Activated CD4-positive, CD25-positive, alpha-beta regulatory T cell treated with anti-CD3 and anti-CD28 coated beads, Interleukin-2, amount 50 U/mL, for 24 hours (primary cell): ENCODE data around the gene CAMKMT.

Source experiments
- ATAC-seq, 2 donors: fragments of 150-1000 bp; cut with Tn5 transposase; one replicate each; pipeline ENCODE4 v1.10.0; 2021; ENCODE audit warnings: mild to moderate bottlenecking in 1 of 2, moderate library complexity in 1 of 2

CAMKMT gene

DNA sequence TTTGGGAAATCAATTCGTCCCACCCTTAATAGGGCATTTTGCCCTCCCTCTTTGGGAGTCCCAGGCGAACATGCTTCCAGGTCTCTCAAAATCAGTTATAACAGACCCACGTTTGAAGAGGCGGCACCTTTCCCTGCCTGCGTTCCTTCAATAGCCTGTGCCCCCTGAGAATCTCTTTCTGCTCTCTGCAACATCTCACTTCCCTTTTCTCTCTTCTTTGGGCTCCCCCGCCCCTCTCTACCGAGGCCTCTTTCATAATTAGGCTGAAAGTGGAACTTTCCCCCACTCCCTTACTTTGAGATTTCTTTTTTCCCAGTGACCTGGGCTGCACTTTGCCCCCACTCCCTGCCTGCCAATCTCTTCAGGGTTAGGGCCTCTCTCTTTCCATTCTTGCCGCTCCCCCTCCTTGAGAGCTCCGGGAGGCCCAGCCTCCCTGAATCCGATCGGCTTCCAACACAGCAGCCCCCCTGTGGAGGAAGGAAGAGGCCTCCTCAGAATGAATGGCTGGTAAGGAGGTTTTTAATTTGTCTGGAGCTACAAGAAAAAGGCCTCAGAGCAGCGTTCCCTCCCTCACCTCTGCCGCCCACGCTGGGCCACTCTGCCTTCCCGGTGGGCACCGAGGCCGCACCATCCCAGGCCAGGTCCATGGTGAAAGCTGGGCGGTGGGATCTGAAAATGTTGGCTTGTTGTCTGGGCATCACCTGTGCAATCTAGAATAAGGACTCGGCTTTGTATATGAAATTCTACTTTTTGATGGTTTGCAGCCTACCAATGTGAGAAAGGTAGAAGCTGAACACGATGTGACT is 417.1 kb downstream of the CAMKMT start:
- ATAC-seq = no peak

DNA sequence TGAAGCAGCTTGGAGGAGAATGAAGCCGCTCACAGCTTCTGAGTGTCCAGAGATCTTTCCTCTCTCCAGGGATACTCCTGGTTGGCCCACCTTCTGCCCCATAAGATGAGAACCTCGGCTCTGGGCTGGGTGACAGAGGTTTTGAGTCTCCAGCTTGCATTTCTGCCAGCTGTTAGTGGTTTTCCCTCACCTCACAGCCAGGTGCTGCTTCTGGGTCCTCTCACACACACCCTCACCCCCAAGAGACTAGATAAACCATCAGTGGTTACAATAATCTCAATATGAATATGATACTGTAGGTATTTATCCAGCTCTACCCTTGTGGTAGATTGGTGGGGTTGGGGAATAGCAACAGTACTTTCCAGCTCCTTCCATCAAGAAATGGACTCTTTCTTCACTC is 418.0 kb downstream of the CAMKMT start:
- ATAC-seq = no peak

DNA sequence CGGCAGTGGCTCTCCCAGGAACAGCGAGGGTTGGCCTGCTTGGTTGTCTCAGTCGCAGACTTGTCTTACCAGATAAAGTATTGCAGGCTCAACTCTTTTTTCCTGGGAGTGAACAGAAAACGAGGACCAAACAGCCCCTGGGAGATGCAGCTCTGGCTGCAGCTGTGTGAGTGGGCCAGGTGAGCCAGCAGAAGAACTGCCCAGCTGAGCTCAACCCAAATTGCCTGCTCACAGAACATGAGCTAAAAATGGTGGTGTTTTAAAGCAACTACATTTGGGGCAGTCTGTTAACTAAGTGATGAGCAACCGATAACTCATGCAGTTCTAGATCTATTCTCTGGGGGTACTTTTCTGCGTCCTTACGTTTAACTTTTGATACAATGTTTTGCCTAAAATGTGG is 418.7 kb downstream of the CAMKMT start:
- ATAC-seq = no peak

DNA sequence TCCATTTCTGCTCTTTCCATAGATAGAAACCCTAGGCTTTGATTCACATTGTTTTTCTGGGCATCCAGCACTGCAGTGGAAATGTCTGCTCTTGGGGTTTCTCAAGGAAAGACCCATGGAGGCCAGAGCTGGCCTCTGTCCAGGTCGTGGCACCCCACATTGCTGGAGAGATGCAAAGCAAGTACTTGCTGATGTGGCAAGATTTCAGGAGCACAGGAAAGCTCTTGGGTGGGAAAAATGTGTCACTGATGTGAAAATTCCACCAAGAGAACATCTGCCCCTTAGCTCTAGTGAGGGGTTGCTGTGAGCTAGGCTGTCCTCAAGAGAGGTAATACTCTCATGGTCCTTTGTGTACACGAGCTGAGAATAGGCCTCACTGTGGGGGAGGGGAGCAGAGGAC is 423.7 kb downstream of the CAMKMT start:
- no peak for ATAC-seq

DNA sequence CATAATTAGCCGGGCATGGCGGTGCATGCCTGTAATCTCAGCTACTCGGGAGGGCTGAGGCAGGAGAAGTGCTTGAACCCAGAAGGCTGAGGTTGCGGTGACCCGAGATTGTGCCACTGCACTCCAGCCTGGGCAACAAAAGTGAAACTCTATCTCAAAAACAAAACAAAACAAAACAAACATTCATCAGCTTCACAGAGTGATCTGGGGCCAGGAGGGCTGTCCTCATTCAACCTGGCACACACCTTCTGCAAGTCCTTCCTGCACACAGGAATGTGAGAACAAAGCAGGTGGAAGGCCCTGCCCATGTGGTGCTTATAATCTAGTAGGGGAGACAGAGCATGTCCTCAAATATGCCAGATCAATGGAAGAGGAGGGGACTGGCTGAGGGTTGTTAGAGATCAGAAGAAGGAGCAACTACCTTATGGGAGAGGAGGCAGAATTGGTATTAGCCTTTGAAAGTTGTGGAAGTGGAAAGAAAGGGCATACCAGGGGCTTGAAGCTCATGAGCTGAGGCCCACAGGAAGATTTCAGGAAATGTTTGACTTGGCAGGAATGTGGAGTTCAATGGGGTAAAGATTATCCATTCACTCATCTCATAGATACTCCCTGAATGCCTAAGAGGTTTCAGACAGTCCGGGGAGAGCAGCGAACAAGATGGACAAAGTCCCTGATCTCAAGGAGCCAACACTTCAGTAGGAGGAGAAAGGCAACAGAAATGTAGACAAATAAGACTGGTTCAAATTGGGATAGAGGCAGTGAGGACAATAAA is 424.5 kb downstream of the CAMKMT start:
- ATAC-seq = no peak

DNA sequence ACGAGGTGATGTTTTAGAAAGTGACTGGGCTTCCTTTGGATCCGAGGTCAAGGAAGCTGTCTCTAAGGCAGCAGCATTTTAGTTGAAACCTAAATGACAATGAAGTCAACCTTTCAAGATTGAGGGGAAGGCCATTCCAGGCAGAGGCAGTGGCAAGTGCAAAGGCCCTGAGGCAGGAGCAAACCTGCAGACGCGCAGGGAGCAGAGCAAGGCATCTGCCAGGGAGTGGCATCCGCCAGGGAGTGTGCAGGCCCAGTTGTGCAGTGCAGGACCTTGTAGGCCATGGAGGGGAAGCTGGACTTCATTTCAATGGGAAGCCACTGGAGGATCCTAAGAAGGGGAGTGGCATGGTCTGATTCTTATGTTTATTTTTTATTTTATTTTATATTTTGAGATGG is 425.1 kb downstream of the CAMKMT start:
- no peak for ATAC-seq

DNA sequence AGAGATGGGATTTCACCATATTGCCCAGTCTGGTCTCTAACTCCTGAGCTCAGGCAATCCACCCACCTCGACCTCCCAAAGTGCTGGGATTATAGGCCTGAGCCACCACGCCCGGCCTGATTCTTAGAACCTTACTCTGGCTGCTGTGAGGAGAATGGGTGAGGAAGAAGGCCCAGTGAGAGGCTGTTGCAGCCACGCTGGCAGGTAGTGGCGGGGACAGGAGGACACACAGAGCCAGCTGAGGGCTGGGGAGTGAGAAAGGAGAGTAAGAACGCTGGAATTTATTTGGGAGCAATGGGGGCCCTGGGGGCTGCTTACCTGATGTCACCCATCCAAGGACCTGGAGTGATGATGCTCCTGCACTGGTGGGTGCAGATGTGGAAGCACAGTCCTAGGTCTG is 425.9 kb downstream of the CAMKMT start:
- no peak for ATAC-seq

DNA sequence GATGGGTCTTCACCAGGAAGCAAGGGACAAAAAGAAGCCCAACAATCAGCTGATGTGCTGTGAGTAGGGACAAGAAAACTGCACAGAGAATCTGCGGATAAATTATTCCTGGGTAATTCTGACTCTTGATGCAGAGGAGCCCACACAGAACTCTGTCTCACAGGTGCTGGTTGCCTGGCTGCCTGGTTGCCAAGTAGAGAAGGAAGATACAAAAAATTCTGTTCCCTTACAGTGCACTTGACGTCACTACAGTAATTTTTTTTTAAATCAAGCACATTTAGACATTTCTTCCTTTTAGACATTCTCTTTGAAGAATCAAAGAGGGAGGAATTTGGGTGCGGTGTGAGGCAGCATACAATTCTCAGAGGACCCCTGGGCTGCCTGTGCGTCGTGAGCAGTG is 427.7 kb downstream of the CAMKMT start:
- no peak for ATAC-seq

DNA sequence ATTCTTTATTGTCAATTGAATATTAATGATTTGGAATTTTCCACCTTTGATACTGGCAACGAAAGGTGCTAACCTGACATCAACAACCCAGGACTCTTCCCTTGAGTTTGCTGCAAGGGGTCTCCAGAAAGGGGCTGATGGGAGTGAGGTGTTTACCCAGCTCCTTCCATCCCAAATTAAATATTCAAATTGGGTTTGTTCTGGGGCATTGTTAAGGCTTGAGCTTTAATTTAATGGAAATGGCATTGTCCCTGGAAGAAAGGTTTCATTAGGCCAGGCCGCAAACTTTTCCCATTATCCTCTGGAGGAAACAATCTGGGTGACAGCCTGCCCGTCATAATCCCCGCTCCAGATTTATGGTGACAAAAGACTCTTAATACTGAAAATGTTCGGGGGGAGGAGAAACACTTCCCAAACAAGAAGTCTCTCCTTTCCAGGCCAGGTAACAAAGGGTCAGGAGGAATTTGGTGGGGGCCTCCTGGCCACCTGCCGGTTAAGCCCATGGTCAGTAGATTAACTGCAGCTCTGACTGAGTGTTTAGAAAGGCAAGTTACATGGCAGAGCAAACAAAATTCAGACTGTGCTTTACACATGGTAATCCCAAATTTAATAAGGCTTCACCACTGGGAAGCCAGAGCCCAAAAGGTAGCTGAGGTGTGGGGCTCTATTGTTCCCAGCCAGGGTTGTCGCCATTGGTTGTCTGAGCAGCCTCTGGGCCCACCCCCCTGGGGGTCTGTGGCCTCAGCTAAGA is 428.4 kb downstream of the CAMKMT start:
- ATAC-seq = no peak

DNA sequence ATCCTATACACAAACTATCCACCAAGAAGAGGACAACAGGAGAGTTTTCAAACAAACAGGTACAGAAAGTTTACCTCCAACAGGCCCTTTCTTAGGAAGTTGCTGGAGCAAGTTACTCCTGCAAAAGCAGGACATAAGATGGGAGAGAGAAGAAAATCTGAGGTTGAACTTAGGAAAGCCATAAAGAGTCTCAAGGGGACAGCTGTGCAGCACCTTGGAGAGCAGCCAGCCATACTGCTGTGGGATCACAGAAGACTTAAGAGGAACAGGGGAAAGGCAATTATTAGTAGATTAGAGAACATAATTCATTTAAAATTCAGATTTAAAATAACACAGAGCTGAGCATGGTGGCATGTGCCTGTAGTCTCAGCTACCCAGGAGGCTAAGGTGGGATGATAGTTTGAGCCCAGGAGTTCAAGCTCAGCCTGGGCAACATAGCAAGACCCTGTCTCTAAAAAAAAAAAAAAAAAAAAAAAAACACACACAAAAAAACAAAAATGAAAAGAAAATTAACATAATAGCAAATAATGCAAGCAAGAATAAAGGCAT is 431.6 kb downstream of the CAMKMT start:
- no peak for ATAC-seq

DNA sequence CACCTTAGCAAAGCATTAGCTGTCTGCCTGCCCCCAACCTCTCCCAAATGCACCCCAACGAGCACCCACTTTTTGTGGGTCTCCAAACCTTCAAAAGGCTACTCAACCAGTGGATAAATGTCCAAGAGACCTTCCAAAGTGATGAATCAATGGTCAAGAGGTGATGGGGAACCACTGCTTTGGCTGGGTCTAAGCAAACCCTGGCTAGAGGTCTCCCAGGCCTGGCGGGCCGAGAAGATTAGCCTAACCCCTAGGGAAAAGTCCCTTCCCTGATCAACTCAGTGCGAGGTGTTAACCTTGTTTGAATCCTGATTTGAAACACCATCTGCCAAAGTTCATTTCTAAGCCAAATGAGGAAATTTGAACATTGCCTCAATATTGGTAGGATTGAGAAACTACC is 435.0 kb downstream of the CAMKMT start:
- ATAC-seq = no peak

DNA sequence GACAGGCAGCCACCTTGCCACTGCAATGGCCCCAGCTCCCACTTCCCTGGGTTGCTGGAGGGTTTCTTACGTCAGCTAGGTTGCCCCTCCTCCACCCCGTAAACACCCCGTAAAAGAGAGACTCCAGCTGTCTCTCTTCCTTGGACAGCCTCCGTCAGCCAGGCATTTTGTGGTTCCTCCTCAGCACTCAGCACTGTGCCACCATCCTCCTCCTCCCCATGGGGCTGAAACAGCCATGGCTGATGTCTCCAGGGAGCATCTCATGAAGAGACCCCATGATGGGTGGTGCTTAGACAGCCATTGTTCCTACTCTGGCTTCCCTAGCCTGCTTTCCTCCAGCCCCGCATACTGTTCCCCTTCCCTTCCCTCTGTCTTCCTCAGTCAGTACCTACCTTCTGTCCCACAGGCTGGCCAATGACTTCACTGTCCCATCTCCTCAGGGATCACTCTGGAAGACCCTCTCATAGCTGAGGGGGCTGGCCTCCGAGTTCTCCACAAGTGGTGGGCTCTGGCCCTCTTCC is 436.5 kb downstream of the CAMKMT start:
- ATAC-seq = no peak

DNA sequence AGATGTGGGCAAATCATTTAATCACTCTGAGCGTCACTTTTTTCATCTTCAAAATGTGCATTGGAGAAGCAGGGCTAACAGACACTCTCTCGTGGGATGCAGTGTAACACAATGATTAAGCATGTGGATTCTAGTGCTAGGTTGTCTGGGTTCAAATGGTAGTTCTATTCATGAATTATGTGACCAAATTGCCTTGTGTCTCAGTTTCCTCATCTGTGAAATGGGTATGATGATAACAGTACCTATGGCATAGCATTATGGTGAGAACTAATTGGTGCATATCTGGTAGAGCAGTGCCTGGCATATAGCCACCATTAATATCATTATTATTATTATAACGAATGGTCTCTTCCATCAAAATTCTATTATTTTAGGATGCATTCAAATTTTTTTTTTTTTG is 437.4 kb downstream of the CAMKMT start:
- ATAC-seq = no peak

DNA sequence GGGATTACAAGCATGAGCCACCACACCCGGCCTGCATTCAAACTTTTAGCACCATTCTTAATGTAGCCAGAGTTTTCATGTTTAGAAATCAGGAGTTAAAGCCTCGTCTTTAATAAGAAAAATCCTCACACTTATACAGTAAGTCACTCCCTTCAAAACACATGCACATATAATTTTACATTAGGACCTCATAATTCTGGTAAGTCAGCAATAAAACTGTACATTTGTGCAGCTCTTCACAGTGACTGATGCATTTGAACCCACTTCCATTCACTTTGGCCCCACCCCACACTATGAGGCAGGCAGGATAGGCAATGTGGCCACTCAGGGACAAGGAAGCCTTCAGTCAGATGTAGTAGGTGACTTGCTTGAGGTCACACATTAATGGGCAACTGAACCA is 438.0 kb downstream of the CAMKMT start:
- no peak for ATAC-seq

DNA sequence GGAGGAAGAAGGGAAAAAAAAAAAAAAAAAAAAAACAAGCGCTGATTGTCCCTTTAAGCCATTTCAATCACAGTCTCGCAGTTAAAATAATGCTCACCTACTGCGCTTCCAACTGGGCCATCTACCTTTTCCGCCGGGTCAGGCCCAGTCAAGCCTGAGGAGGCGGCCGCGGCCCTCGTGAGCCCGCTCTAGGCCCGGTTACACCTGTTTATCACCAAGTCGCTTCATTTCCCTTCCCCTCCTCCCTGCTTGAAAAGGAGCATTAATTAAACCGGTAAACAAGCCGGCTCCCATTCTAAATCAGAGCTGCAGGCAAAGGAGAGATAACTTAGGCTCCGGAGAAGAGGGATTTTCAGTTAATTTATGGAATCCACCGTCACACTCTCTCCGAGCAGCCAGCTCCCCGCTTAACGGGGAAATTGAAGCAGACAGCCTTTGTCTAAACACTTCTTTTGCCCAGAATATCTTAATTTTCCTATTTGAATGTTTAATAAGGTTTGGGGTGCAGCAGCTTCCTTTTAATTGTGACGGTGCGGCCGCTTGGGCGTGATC is 439.6 kb downstream of the CAMKMT start:
- no peak for ATAC-seq

DNA sequence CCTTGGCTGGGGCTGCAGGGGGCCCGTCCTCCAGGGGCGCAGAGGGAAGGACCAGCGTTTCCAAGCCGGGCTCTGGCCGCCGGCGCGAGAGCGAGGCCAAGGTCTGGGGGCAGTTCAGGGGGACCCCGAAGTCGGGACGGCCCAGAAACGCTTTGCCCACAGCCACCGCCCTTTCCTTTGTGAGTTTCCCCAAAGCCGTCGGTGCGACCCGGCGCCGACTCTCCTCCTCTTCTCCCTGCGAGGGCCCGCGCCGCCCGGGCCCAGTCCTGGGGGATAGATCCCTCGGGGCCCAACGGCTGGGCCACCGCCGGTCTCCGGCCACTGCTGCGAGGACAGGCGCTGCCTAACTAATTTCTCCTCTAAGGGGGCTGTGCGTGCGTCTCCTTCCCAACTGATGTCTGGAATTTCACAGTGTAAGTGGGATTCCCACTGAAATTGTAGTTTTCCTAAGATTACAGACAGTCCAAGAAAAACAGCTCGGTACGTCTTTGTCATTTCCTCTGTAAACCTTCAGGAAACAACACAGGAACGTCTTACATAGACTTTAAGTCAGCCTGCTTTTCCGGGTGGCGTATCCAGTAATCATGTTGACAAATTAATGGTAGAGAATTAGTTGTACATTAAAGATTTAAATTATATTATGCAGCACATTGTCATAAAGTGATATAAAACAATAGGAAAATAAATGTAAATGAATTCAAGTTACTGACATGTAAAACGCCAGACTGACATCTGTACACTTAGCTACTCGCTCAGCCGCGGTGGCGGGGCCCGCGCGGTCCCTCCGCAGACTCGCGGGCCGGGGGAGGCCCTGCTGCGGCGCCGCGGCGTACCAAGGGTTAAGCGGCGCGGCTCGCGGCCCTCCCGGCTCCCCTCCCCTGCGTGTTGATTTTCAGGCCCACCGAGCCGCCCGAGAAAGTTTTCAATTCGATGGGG is 440.4 kb downstream of the CAMKMT start:
- no peak for ATAC-seq

DNA sequence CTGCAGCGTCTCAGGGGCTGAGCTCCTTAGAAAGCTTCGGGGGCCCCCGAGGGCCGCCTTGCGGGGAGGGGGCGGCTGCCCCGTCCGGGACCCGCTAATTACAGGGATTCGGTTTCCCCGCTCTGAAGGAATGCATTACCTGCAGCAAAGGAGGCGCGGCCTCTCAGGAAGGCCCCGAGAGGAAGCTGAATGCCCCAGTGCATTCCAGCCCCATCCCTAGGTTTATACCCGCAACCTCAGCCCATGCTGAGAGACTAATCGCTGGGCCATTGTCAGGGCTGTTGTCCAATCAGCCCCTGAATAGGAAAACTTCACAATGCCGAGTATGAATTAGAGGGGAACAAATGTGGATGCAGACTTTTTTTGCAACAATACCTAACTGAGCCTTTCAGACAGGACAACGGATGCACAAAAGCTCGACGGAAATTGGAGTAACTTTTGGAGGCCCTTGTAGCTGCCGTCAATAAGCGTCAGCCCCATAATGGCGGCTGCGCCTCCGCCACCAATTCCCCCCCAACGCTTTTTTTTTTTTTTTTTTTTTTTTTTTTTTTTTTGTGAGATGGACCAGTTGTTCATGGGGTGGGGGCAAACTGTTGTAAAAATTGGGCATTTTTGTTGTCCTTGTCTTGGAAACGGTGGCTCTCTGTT is 441.2 kb downstream of the CAMKMT start:
- ATAC-seq = no peak

DNA sequence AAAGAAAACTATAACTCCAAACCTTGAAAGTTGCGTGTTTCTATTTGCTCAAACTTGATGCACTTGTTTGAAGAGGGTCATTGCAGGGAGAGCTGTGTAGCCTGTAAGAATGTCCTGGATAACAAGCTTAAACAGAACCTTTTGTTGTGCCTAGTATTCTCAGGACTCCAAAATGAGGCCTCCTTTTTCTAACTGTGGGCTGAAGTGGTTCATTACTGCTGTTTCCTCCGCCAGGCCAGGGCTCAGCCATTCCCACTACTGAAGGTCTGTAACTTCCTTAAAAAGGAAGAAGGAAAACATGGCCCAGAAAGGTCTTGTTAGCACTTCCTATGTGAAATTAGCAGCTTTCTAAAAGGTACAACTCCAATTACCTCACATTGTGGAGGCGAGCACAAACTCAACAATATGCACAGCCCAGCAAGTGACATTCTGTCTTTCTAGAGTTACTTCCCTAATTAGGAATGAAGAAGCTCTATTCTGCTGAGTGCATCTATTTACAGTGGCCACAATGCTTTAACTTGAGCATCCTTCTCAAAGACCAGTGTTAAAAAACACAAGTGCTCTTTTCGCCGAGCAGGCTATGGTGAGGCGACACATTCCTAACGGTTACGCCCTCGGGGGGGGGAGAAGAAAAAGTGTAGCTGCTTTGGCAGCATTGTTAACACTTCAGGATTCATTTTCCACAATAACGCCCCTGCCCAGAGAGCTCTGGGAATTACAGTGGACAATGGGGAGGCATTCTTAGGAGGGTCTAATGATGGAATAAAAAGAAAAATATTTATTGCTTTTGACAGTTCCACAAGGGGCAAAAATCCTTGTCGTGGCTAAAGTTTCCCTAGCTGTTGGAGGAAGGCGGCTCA is 442.9 kb downstream of the CAMKMT start:
- no peak for ATAC-seq

DNA sequence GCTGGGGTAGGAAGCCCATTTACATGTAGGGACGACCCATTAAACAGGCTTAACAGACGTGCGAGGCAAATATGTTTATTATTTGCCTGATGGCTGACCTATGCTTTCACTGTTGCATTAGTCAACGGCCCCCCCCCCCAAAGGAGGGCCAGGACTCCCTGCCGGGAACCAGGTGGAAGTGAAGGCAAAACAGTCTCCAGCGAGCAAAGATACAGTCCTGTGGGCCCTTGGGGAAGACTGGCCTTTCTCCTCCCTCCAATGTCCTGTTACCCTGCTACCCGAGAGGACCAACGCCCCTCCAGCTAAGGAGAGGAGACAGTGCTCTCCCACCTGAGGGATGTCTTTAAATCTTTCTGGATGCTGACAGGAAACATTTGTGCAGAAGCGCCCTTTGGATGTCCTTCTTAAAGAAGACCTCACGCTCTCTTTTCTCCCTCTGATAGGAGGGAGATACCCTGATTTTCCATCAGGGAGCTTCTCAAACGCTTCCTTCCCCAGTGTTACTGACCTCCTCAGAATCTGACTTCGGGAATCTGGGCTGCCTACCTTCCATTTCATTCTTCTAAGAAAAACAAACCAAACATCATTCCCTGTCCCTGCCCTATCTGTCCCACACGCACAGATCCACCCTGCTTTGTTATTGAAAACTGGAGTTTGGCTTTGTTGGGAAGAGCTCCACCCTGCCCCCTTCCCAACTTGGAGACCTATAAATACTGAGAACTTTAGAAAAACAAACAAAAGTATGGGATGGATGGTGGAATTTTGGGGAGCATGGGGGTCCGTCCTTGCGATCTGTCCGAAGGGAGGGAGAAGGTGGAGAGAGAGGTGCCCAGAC is 443.9 kb downstream of the CAMKMT start:
- ATAC-seq = no peak
